Measurements from ENCODE around the gene HMGB1. TPM values are rescaled to one million over a fixed set of nuclear protein-coding genes. Genes with fewer than 3 reads are reported as not detected.
A peak's percentile ranks its signal among the peaks of the same experiment; 100 is the strongest.
"Not testable (repeated sequence)": the region's sequence is repeated elsewhere in the genome, so short reads cannot be mapped to it uniquely, and the experiment has no call there.

HMGB1 gene
- total RNA-seq, 1 experiment from 2014 or later = 1,184 TPM

- DNase-seq (ENCODE audit: low spot score) = peak; percentile 21
These were observed 600 bp upstream of the HMGB1 start for GRCh38 chr13:30466358-30466714.

- DNase-seq (ENCODE audit: low spot score) = no peak
These were observed 468 bp downstream of the HMGB1 start for GRCh38 chr13:30465343-30465592.

GRCh38 chr13:30464496-30465342 is 1.0 kb downstream of the HMGB1 start:
- DNase-seq (ENCODE audit: low spot score) = peak; percentile 35

GRCh38 chr13:30463787-30464495 is 1.8 kb downstream of the HMGB1 start:
- peak; percentile 25 for DNase-seq (ENCODE audit: low spot score)

GRCh38 chr13:30461279-30462066 is 4.3 kb downstream of the HMGB1 start:
- DNase-seq (ENCODE audit: low spot score) = peak; percentile 26

- no peak for DNase-seq (ENCODE audit: low spot score)
These were observed 8.3 kb downstream of the HMGB1 start for GRCh38 chr13:30457306-30457891.

GRCh38 chr13:30456290-30456689 is 9.4 kb downstream of the HMGB1 start:
- DNase-seq (ENCODE audit: low spot score) = no peak

- no peak for DNase-seq (ENCODE audit: low spot score)
These were observed 10.7 kb downstream of the HMGB1 start for GRCh38 chr13:30454991-30455390.

- no peak for DNase-seq (ENCODE audit: low spot score)
These were observed 12.0 kb downstream of the HMGB1 start for GRCh38 chr13:30453727-30454126.

- not testable (repeated sequence) for DNase-seq (ENCODE audit: low spot score)
These were observed 14.3 kb downstream of the HMGB1 start for GRCh38 chr13:30451476-30451875.

- DNase-seq (ENCODE audit: low spot score) = no peak
These were observed 15.7 kb downstream of the HMGB1 start for GRCh38 chr13:30450066-30450465.

- DNase-seq (ENCODE audit: low spot score) = no peak
These were observed 17.3 kb downstream of the HMGB1 start for GRCh38 chr13:30448441-30448840.

GRCh38 chr13:30446126-30446500 is 19.6 kb downstream of the HMGB1 start:
- no peak for DNase-seq (ENCODE audit: low spot score)

- no peak for DNase-seq (ENCODE audit: low spot score)
These were observed 21.8 kb downstream of the HMGB1 start for GRCh38 chr13:30443957-30444404.

- not testable (repeated sequence) for DNase-seq (ENCODE audit: low spot score)
These were observed 22.2 kb downstream of the HMGB1 start for GRCh38 chr13:30443491-30443890.

- no peak for DNase-seq (ENCODE audit: low spot score)
These were observed 22.8 kb downstream of the HMGB1 start for GRCh38 chr13:30442926-30443325.

- peak; percentile 19 for DNase-seq (ENCODE audit: low spot score)
These were observed 24.6 kb downstream of the HMGB1 start for GRCh38 chr13:30440910-30441703.

GRCh38 chr13:30438286-30438685 is 27.4 kb downstream of the HMGB1 start:
- DNase-seq (ENCODE audit: low spot score) = no peak

- DNase-seq (ENCODE audit: low spot score) = no peak
These were observed 28.6 kb downstream of the HMGB1 start for GRCh38 chr13:30437177-30437576.

- no peak for DNase-seq (ENCODE audit: low spot score)
These were observed 29.8 kb downstream of the HMGB1 start for GRCh38 chr13:30435911-30436451.

Data from A172 (cell line).